Nephron (organoid): ENCODE measurements around the gene TXNDC17.
A peak's percentile ranks its signal among the peaks of the same experiment; 100 is the strongest.

Experiments used
- H3K27ac Mint-ChIP-seq, 3 experiments: 2 replicates each; pipeline ENCODE4 v1.8.0; 2020; ENCODE audit warnings: mixed read lengths in 3 of 3, mild to moderate bottlenecking in 2 of 3, moderate library complexity in 1 of 3
- H3K27me3 Mint-ChIP-seq: 2 replicates; pipeline ENCODE4 v1.8.0; 2021; ENCODE audit warnings: low read depth, mild to moderate bottlenecking, moderate library complexity, mixed read lengths
- H3K36me3 Mint-ChIP-seq: 2 replicates; pipeline ENCODE4 v1.8.0; 2020; ENCODE audit warnings: low read depth, mixed read lengths
- H3K4me1 Mint-ChIP-seq: 2 replicates; pipeline ENCODE4 v1.8.0; 2020; ENCODE audit warnings: mixed read lengths
- H3K4me3 Mint-ChIP-seq, 3 experiments: 2 replicates each; pipeline ENCODE4 v1.8.0; 2020; ENCODE audit warnings: mild to moderate bottlenecking in 3 of 3, mixed read lengths in 3 of 3, moderate library complexity in 2 of 3
- H3K9me3 Mint-ChIP-seq: 2 replicates; pipeline ENCODE4 v1.8.0; 2020; ENCODE audit warnings: mixed read lengths
- CTCF ChIP-seq, 3 experiments: fragments of 200-600 bp; sonication (generic); IDR thresholded peaks; one replicate each; pipeline ENCODE4 v1.5.0; 2021; ENCODE audit warnings: antibody characterized with exemption in 3 of 3; ENCODE audit not compliant: unreplicated experiment in 3 of 3

The TXNDC17 gene

DNA sequence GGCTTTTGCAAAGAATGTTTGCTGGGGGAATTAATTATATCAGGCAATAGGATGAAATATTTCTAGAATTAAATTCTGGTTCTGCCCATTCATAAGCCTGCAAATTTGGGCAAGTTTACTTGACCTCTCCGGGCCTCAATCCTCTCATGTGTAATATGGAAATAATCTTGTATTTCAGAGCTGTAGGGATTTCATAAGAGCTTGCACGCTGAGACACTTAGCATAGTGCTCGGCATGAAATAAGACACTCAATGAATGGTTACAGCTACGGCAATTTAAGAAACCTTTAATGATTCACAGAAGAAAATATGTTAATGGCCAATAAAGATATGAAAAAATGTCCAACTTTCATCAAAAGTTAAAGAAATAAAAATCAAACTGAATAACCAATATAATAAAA lies 43.9 kb upstream of the TXNDC17 start:
- no peaks in the 10 kb centered on the region for H3K9me3 Mint-ChIP-seq

GRCh38 chr17:6597727-6598126 lies 43.1 kb upstream of the TXNDC17 start:
- Mint-ChIP-seq H3K36me3 (peaks cover 77% of the 10 kb centered on the region), H3K4me3 (no peak overlapping the region), H3K9me3 (no peaks in the 10 kb centered on the region), H3K27ac (no peak overlapping the region), H3K4me1 (peaks cover 13% of the 10 kb centered on the region), H3K27me3 (no peaks in the 10 kb centered on the region)
- no peak for TF ChIP-seq CTCF (IDR thresholded peaks at IDR 0.05; ENCODE audit: unreplicated experiment in 3 of 3)

More for the DNA sequence above, 43.9 kb upstream of the TXNDC17 start:
- no peak overlapping the region for H3K4me3 Mint-ChIP-seq
- no peak overlapping the region for H3K27ac Mint-ChIP-seq
- H3K27me3 Mint-ChIP-seq, result no peaks in the 10 kb centered on the region
- H3K4me1 Mint-ChIP-seq, result peaks cover 12% of the 10 kb centered on the region
- TF ChIP-seq CTCF (IDR thresholded peaks at IDR 0.05; ENCODE audit: unreplicated experiment in 3 of 3), result no peak
- H3K36me3 Mint-ChIP-seq, result peaks cover 77% of the 10 kb centered on the region

DNA sequence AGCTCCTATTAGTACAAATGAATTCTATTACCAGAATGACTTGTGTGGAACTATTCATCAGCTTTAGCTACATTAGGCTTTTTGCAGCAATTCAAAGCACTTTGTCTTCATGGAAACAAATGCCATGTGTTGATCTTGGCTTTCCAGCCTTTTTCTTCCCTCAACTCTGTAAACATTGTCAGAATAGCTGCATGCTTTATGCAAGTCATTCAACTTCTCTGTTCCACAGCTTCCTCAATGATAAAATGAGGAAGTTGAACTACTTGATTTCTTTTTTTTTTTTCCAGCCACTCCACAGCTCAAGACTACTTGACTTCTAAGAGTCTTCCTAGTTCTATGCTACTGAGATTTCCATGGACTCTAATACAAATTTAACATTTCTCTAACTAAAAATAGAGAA lies 41.5 kb upstream of the TXNDC17 start:
- peaks cover 79% of the 10 kb centered on the region for H3K36me3 Mint-ChIP-seq
- no peak overlapping the region for H3K27ac Mint-ChIP-seq
- H3K9me3 Mint-ChIP-seq, result no peaks in the 10 kb centered on the region
- peaks cover 25% of the 10 kb centered on the region for H3K4me1 Mint-ChIP-seq
- H3K27me3 Mint-ChIP-seq, result no peaks in the 10 kb centered on the region
- TF ChIP-seq CTCF (IDR thresholded peaks at IDR 0.05; ENCODE audit: unreplicated experiment in 3 of 3), result no peak
- H3K4me3 Mint-ChIP-seq, result no peak overlapping the region

- Mint-ChIP-seq H3K9me3 (no peaks in the 10 kb centered on the region), H3K27me3 (no peaks in the 10 kb centered on the region), H3K4me1 (peaks cover 19% of the 10 kb centered on the region), H3K27ac (no peak overlapping the region), H3K36me3 (peaks cover 82% of the 10 kb centered on the region), H3K4me3 (no peak overlapping the region)
- TF ChIP-seq CTCF (IDR thresholded peaks at IDR 0.05; ENCODE audit: unreplicated experiment in 3 of 3), result no peak
Measured at GRCh38 chr17:6602141-6602540, 38.7 kb upstream of the TXNDC17 start.

DNA sequence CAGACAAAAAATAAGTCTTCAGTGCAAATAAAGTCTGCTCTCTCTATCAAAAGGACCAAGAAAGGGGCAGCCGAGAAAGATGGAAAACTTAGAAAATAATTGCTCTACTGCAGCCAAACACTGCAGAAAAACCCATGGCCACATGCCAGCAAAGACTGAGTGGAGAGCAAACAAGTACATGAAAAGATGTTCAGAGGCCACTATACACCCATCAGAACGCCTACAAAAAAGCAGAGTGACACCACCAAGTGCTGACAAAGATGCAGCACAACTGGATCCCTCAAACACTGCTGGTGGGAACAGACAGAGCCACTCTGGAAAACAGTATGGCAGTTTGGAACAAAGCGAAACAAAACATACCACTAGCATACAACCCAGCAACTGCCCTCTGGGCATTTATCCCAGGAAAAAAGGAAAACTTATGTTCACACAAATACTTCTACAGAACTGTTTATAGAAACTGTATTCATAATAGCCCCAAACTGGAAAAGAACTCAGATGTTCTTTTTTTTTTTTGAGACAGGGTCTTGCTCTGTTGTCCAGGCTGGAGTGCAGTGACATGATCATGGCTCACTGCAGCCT lies 37.0 kb upstream of the TXNDC17 start:
- Mint-ChIP-seq H3K27me3 (no peaks in the 10 kb centered on the region), H3K4me3 (no peak overlapping the region)

More for the DNA sequence above, 37.0 kb upstream of the TXNDC17 start:
- H3K4me1 Mint-ChIP-seq, result peaks cover 13% of the 10 kb centered on the region
- peak overlapping the region in 2 of 3 experiments; percentile 37 to 63 for H3K27ac Mint-ChIP-seq
- H3K9me3 Mint-ChIP-seq, result no peaks in the 10 kb centered on the region
- no peak for TF ChIP-seq CTCF (IDR thresholded peaks at IDR 0.05; ENCODE audit: unreplicated experiment in 3 of 3)
- peaks cover 86% of the 10 kb centered on the region for H3K36me3 Mint-ChIP-seq
